Heart right ventricle (tissue), 16 donors: ENCODE measurements around the gene RAD23A. TPM values are rescaled to one million over a fixed set of nuclear protein-coding genes. Genes with fewer than 3 reads are reported as not detected.

ENCODE experiments used
- ATAC-seq, 8 donors: fragments of 200-7000 bp; cut with Tn5 transposase; one replicate each; pipeline ENCODE4 v1.9.1; 2020; ENCODE audit warnings: mild to moderate bottlenecking in 8 of 8, moderate library complexity in 8 of 8, moderate number of reproducible peaks in 1 of 8
- DNase-seq, 2 donors: peaks; one replicate each; pipeline ENCODE4 v3.0.0-alpha.2; 2020
- H3K27ac ChIP-seq, 10 donors: fragments of 200-600 bp; sonication (generic) in 2 of 10; one replicate each; pipeline versions ENCODE4 v1.5.0 to v1.8.0; 2020 to 2022; ENCODE audit warnings: mild to moderate bottlenecking in 3 of 10
- H3K27me3 ChIP-seq, 7 donors: fragments of 200-600 bp; one replicate each; pipeline ENCODE4 v1.8.0; 2021 to 2022; ENCODE audit warnings: mild to moderate bottlenecking in 2 of 7
- H3K36me3 ChIP-seq, 9 donors: fragments of 200-600 bp; sonication (generic) in 1 of 9; one replicate each; pipeline versions ENCODE4 v1.5.0 to v1.8.0; 2020 to 2022; ENCODE audit warnings: mild to moderate bottlenecking in 2 of 9
- H3K4me1 ChIP-seq, 9 donors: fragments of 200-600 bp; sonication (generic) in 1 of 9; one replicate each; pipeline versions ENCODE4 v1.5.0 to v1.8.0; 2020 to 2022; ENCODE audit warnings: mild to moderate bottlenecking in 4 of 9
- H3K4me3 ChIP-seq, 10 donors: fragments of 200-600 bp; sonication (generic) in 2 of 10; one replicate each; pipeline versions ENCODE4 v1.5.0 to v1.8.0; 2020 to 2022; ENCODE audit warnings: mild to moderate bottlenecking in 7 of 10, moderate library complexity in 2 of 10
- H3K9me3 ChIP-seq, 11 donors: fragments of 200-600 bp in 10 of 11; sonication (generic) in 2 of 11; one replicate each; pipeline versions ENCODE4 v1.5.0 to v1.8.0; 2013 to 2022; ENCODE audit warnings: mild to moderate bottlenecking in 2 of 11, control low read depth in 1 of 11, moderate library complexity in 1 of 11
- CTCF ChIP-seq, 9 donors: fragments of 200-600 bp; sonication (generic) in 2 of 9; IDR thresholded peaks; one replicate each; pipeline versions ENCODE4 v1.5.0 to v1.8.0; 2021 to 2022; ENCODE audit warnings: antibody characterized with exemption in 9 of 9, mild to moderate bottlenecking in 5 of 9, moderate library complexity in 1 of 9
- WGBS, 2 donors: extraction: QIAGEN DNeasy Blood & Tissue Kit; methylation state at CpG; one replicate each; pipeline ENCODE4 v1.1.7; 2013; ENCODE audit warnings: inconsistent platforms in 1 of 2; 5-methylcytosine and 5-hydroxymethylcytosine counted together
- intact Hi-C, 10 donors: fragments of 100-400 bp; cut with DNase I; formaldehyde crosslinking; loops; one replicate each; pipeline versions ENCODE4 v1.11.1 to v1.14.2; 2022
- polyA plus RNA-seq, 2 donors: library from polyadenylated mRNA; stranded (reverse); fragments of 200-250 nt; gene quantifications; one replicate each; pipeline ENCODE4 v1.2.3, GENCODE V29; 2013
- total RNA-seq, 10 donors: library from RNA; stranded (reverse); fragmentation: NEBNext Ultra II Directional in 3 of 10; extraction: Animal tissue kit (Norgen Biotek cat#: 25700) in 3 of 10; gene quantifications; one replicate each; pipeline versions ENCODE4 v1.2.1 to v1.2.4, GENCODE V29; 2021 to 2023
- donor health status: Arrhythmogenic right ventricular cardiomyopathy.
- donor health status: ischemic (EF 13 %, LVEDD 7.1; RV severe dilation, severe dysfunction).
- donor health status: healthy with polysubstance abuse.
- donor health status: DM: no; HTN: yes; CAD: no.
- donor health status: DM: no; HTN: no; CAD: no.
- donor health status: ischemic (EF 25% LVEDD 6.9; RV normal size, moderate dysfunction).
- donor health status: ischemic (EF 25% LVEDD 5.7; RV mildly dilated, moderate dysfunction).
- donor health status: healthy.
- donor health status: DM: yes; HTN: yes; CAD: no.
- donor health status: Ischemic cardiomyopathy.
- donor health status: ischemic (EF 35%, LVEDD 5.7; RV mildly dilated, moderate dysfunction).
- donor health status: nonischemic (EF 11% LVEDD 7.7; RV severe dilation, severe dysfunction).
- donor health status: DM: yes; HTN: yes; CAD: no.
- donor health status: PGD.
- donor health status: ischemic (EF 29% LVEDD 5.4; RV normal size, mild dysfunction).
- donor health status: nonischemic (EF 23%, LVEDD 6.1; RV moderate dilation, normal function).

Gene RAD23A
- total and polyA plus RNA-seq, 12 donors: 138 to 289 (median 150) TPM

DNA sequence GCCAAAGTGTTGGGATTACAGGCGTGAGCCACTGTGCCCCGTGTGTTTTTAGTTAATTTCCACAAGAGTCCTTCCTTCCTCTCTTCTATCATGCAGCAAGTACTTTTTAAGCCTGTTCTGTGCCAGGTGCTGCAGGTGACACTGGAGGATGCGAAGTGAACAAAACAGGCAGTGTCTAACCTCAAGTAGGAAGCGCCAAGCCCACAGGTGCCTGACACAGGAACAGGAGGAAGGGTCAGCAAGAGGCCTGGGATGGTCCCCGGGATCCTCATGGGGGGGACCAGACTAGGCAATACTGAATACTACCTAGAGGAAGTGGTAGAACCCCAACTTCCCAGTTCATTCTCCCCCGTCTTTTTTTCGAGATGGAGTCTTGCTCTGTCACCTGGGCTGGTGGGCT lies 9.1 kb upstream of the RAD23A start:
- peaks cover 0 to 27% (median 17%) of the 10 kb centered on the region in 9 donors for H3K36me3 ChIP-seq
- peaks cover 4 to 60% (median 41%) of the 10 kb centered on the region in 9 donors for H3K4me1 ChIP-seq
- no peak for TF ChIP-seq CTCF (IDR thresholded peaks at IDR 0.05)
- WGBS, 2 donors: 78 to 83% methylated on average over 7 of the region's 7 CpGs
- ATAC-seq (no peak), DNase-seq (no peak)
- H3K27me3 ChIP-seq: no peaks in the 10 kb centered on the region
- peak overlapping the region in 1 of 10 donors; percentile 97 for H3K27ac ChIP-seq
- intact Hi-C loops: no loop called here
- H3K9me3 ChIP-seq: no peaks in the 10 kb centered on the region
- H3K4me3 ChIP-seq: no peak overlapping the region

DNA sequence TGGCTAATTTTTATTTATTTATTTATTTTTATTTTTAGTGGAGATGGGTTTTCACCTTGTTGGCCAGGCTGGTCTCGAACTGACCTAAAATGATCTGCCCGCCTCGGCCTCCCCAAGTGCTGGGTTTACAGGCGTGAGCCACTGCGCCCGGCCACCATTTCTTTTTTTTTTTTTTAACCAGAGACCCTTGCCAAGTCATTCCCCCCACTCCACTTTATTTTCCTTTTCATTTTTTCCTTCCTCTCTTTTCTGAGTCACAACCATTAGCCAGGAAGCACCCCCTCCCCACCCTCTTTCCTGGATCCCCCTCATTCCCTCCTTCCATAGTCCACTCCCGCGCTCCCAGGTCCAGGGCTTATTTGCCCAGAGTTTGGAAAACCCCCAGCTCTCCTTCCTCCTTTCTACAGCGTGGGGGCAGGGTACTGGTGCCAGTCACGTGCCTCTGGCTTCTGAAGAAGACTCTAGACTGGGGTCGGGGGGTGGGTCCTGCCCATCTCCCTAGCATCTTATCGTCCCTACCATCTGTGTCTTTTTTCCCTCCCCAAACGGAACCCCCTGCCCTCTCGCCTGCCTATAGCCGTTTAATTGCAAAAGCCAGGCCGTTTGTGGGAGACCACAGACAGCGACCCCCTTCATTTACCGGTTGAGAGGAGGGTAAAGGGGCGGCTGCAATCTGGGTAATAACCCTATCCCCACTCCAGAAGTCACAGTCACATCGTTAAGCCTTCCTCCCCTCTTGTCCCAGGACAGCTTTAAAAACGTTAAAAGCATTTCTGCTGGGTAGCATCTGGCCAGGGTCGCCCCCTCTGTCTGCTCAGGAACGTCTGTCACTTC lies 8.4 kb upstream of the RAD23A start:
- Histone ChIP-seq H3K4me3 (peak overlapping the region in 9 of 10 donors; percentile 68 to 100 (median 99)), H3K36me3 (peaks cover 0 to 33% (median 24%) of the 10 kb centered on the region in 9 donors), H3K27ac (peak overlapping the region in 7 of 10 donors; percentile 2 to 97 (median 55)), H3K9me3 (no peaks in the 10 kb centered on the region), H3K27me3 (no peaks in the 10 kb centered on the region), H3K4me1 (peaks cover 4 to 60% (median 39%) of the 10 kb centered on the region in 9 donors)
- TF ChIP-seq CTCF (IDR thresholded peaks at IDR 0.05): no peak
- intact Hi-C loops: no loop called here
- 24 to 27% methylated on average over 23 of the region's 23 CpGs for WGBS, 2 donors
- ATAC-seq (no peak), DNase-seq (no peak)

DNA sequence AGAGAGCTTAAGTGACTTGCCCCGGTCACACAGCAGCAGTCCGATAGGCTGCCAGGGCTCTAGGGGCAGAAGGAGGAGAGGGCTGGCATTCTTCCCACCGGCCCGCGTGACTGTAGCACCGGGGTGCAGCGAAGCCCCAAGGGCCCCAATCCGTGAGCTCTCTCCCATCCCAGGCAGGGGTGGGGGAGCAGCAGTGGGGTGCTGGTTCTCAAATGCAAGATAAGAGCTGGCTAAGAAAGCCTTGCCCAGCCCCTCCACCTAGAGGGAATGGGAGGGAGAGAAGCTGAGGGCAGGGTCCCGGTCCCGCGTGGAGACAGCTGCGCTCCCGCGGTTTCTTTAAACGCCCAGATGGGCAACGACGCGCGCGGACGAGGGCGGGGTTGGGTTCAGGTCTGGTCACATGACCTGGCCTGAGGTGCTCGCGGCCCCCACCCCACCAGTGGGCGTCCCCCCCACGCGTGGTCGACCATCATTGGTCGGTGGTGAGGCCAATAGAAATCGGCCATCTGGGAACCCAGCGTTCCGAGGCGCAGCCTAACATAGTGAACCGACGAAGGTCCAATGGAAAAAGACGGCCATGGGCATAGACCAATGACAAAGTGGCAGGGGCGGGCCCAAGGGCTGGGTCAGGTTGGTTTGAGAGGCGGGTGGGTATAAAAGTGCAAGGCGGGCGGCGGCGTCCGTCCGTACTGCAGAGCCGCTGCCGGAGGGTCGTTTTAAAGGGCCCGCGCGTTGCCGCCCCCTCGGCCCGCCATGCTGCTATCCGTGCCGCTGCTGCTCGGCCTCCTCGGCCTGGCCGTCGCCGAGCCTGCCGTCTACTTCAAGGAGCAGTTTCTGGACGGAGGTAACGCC lies 7.5 kb upstream of the RAD23A start, which contains the start of gene CALR:
TSS of gene CALR (plus strand) at position 683 of the 852 bp plus-strand sequence. CDS start at position 754, 71 bp downstream.
- intact Hi-C loops: no loop called here
- H3K4me1 ChIP-seq: peaks cover 4 to 60% (median 35%) of the 10 kb centered on the region in 9 donors
- H3K27ac ChIP-seq: peak within 1 kb of the TSS; percentile 76 to 98 (median 96)
- DNase-seq (peak; percentile 98 to 100), ATAC-seq (peak; percentile 91 to 96 (median 94))
- WGBS, 2 donors: 0 to 1% methylated on average over 63 of the region's 63 CpGs
- H3K4me3 ChIP-seq: peak within 1 kb of the TSS; percentile 68 to 100 (median 99)
- TF ChIP-seq CTCF (IDR thresholded peaks at IDR 0.05): no peak
- H3K27me3 ChIP-seq: no peaks in the 10 kb centered on the region
- H3K9me3 ChIP-seq: no peaks in the 10 kb centered on the region
- peaks cover 0 to 41% (median 32%) of the 10 kb centered on the region in 9 donors for H3K36me3 ChIP-seq
